Peyer's patch (tissue), 4 donors: ENCODE results near the gene UBTF.

Experiments
- POLR2A ChIP-seq, 2 donors: fragments of 450-650 bp; IDR thresholded peaks; one replicate each; pipeline ENCODE4 v1.5.1; 2017; ENCODE audit warnings: antibody characterized with exemption in 2 of 2, mild to moderate bottlenecking in 2 of 2, moderate library complexity in 2 of 2
- TF ChIP-seq, protein P1 (sequence below), 6 experiments: fragments of 450-650 bp in 4 of 6; fragments of 200-600 bp in 2 of 6; sonication (generic) in 1 of 6; IDR thresholded peaks; one replicate each; pipeline ENCODE4 v1.5.1; 2017 to 2019; ENCODE audit warnings: antibody characterized with exemption in 6 of 6, mild to moderate bottlenecking in 3 of 6, moderate library complexity in 1 of 6

DNA sequence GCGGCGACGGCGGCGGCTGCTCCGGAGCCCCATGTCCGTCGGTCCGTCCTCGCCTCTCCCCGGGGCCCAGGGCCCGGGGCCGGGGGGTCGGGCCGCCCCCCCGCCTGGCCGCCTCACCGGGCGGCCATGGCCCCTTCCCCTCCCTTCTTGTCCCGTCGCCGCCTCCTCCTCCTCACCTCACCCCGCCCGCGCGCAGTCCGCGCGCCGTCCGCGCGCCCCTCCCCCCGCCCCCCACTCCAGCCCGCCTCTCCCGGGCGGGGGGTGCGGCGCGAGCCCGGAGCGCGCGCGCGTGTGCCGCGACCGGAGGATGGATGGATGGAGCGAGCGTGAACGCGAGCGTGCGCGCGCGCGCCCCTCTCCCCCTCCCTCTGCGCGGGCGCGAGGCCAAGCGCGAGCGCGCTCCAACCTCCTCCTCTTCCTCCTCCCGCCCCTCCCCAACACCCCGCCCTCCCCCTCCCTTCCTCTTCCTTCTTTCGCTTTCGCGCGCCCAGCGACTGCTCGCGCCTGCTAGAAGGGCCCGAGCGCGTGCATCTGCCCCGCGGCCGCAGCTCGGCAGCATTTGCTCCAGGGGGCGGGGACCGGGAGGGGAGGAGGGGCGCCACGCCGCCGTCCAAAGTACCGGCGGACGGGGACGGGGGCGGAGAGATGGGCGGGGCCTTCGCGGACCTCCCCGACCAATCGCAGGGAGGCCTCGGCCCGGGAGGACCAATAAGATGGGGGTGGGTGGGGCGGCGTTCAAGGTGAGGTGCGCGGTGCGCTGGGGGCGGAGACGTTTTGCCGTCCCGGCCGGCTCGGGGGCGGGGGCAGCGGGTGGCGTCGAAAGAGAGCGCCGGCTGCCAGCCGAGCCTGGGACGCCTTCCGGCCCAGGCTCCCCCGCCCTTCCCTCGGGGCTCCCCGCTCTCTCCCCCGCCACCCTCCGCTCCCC lies 19.7 kb downstream of the UBTF start, which contains the start of gene ATXN7L3:
- peak in 1 of 2 donors; percentile 47 for TF ChIP-seq POLR2A (IDR thresholded peaks at IDR 0.05)
- TF ChIP-seq, protein P1, sequence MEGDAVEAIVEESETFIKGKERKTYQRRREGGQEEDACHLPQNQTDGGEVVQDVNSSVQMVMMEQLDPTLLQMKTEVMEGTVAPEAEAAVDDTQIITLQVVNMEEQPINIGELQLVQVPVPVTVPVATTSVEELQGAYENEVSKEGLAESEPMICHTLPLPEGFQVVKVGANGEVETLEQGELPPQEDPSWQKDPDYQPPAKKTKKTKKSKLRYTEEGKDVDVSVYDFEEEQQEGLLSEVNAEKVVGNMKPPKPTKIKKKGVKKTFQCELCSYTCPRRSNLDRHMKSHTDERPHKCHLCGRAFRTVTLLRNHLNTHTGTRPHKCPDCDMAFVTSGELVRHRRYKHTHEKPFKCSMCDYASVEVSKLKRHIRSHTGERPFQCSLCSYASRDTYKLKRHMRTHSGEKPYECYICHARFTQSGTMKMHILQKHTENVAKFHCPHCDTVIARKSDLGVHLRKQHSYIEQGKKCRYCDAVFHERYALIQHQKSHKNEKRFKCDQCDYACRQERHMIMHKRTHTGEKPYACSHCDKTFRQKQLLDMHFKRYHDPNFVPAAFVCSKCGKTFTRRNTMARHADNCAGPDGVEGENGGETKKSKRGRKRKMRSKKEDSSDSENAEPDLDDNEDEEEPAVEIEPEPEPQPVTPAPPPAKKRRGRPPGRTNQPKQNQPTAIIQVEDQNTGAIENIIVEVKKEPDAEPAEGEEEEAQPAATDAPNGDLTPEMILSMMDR (IDR thresholded peaks at IDR 0.05), result no peak
